ENCODE measurements around the gene RASSF8. TPM values are rescaled to one million over a fixed set of nuclear protein-coding genes. Genes with fewer than 3 reads are reported as not detected.

RASSF8 gene
- total RNA-seq, 4 donors from 2014 or later: 56.8 to 81.0 (median 77.3) TPM

- H3K4me3 ChIP-seq: no peak overlapping the region
- intact Hi-C loops (cut with DNase I): loop anchor here (5.0 kb wide), 1 partner anchor 62 kb away; the partner anchor contains the start of gene RASSF8
- no peak for DNase-seq (ENCODE audit: extremely low spot score)
- no peaks in the 10 kb centered on the region for H3K27me3 ChIP-seq
- H3K36me3 ChIP-seq: no peaks in the 10 kb centered on the region
- peaks cover 8 to 34% (median 24%) of the 10 kb centered on the region in 4 donors for H3K4me1 ChIP-seq
- WGBS: 98% methylated on average over 2 of the region's 2 CpGs
- no peak for TF ChIP-seq POLR2AphosphoS5 (IDR thresholded peaks at IDR 0.05)
- no peak for TF ChIP-seq CTCF (IDR thresholded peaks at IDR 0.05)
- no peak for TF ChIP-seq POLR2A (IDR thresholded peaks at IDR 0.05; ENCODE audit: low read depth)
- no peak for TF ChIP-seq EP300 (IDR thresholded peaks at IDR 0.05)
- H3K27ac ChIP-seq (replicated peaks in 1 of 4): no peak overlapping the region
- H3K9me3 ChIP-seq: no peaks in the 10 kb centered on the region
These were observed 60.4 kb downstream of the RASSF8 start for GRCh38 chr12:26018926-26019325.

- Histone ChIP-seq H3K36me3 (no peaks in the 10 kb centered on the region), H3K4me3 (no peak overlapping the region), H3K27me3 (no peaks in the 10 kb centered on the region), H3K4me1 (peaks cover 8 to 23% (median 18%) of the 10 kb centered on the region in 4 donors), H3K9me3 (no peaks in the 10 kb centered on the region), H3K27ac (replicated peaks in 1 of 4) (no peak overlapping the region)
- 88% methylated on average over 2 of the region's 2 CpGs for WGBS
- intact Hi-C loops (cut with DNase I): no loop called here
- TF ChIP-seq POLR2A (IDR thresholded peaks at IDR 0.05; ENCODE audit: low read depth) (no peak), CTCF (IDR thresholded peaks at IDR 0.05) (no peak), POLR2AphosphoS5 (IDR thresholded peaks at IDR 0.05) (no peak), EP300 (IDR thresholded peaks at IDR 0.05) (no peak)
- DNase-seq (ENCODE audit: extremely low spot score): no peak
These were observed 63.1 kb downstream of the RASSF8 start for GRCh38 chr12:26021534-26021933.

- Histone ChIP-seq H3K27ac (replicated peaks in 1 of 4) (no peak overlapping the region), H3K4me1 (peaks cover 8 to 18% (median 15%) of the 10 kb centered on the region in 4 donors), H3K9me3 (no peaks in the 10 kb centered on the region), H3K4me3 (no peak overlapping the region), H3K27me3 (no peaks in the 10 kb centered on the region), H3K36me3 (no peaks in the 10 kb centered on the region)
- no peak for DNase-seq (ENCODE audit: extremely low spot score)
- intact Hi-C loops (cut with DNase I): no loop called here
- 92% methylated on average over 3 of the region's 3 CpGs for WGBS
- TF ChIP-seq POLR2A (IDR thresholded peaks at IDR 0.05; ENCODE audit: low read depth): no peak
- TF ChIP-seq EP300 (IDR thresholded peaks at IDR 0.05): no peak
- no peak for TF ChIP-seq CTCF (IDR thresholded peaks at IDR 0.05)
- TF ChIP-seq POLR2AphosphoS5 (IDR thresholded peaks at IDR 0.05): no peak
These were observed 63.6 kb downstream of the RASSF8 start for GRCh38 chr12:26022043-26022442.

GRCh38 chr12:26026713-26027112 is 68.2 kb downstream of the RASSF8 start:
- WGBS: 94% methylated on average over 1 of the region's 1 CpG
- Histone ChIP-seq H3K4me1 (peaks cover 3 to 41% (median 35%) of the 10 kb centered on the region in 4 donors), H3K27ac (replicated peaks in 1 of 4) (no peak overlapping the region), H3K27me3 (no peaks in the 10 kb centered on the region), H3K4me3 (no peak overlapping the region), H3K9me3 (no peaks in the 10 kb centered on the region), H3K36me3 (no peaks in the 10 kb centered on the region)
- DNase-seq (ENCODE audit: extremely low spot score): no peak
- intact Hi-C loops (cut with DNase I): loop anchor here (5.0 kb wide), 1 partner anchor 64 kb away; no protein-coding TSS in a partner anchor
- TF ChIP-seq POLR2AphosphoS5 (IDR thresholded peaks at IDR 0.05) (no peak), EP300 (IDR thresholded peaks at IDR 0.05) (no peak), CTCF (IDR thresholded peaks at IDR 0.05) (no peak), POLR2A (IDR thresholded peaks at IDR 0.05; ENCODE audit: low read depth) (no peak)

GRCh38 chr12:26027401-26027800 is 68.9 kb downstream of the RASSF8 start:
- no peak for TF ChIP-seq EP300 (IDR thresholded peaks at IDR 0.05)
- TF ChIP-seq POLR2AphosphoS5 (IDR thresholded peaks at IDR 0.05): no peak
- TF ChIP-seq POLR2A (IDR thresholded peaks at IDR 0.05; ENCODE audit: low read depth): no peak
- TF ChIP-seq CTCF (IDR thresholded peaks at IDR 0.05): no peak
- Histone ChIP-seq H3K4me1 (peaks cover 9 to 41% (median 41%) of the 10 kb centered on the region in 4 donors), H3K36me3 (no peaks in the 10 kb centered on the region), H3K27me3 (no peaks in the 10 kb centered on the region), H3K27ac (replicated peaks in 1 of 4) (no peak overlapping the region), H3K9me3 (no peaks in the 10 kb centered on the region), H3K4me3 (no peak overlapping the region)
- no peak for DNase-seq (ENCODE audit: extremely low spot score)
- intact Hi-C loops (cut with DNase I): loop anchor here (5.0 kb wide), 1 partner anchor 65 kb away; no protein-coding TSS in a partner anchor

All from esophagus muscularis mucosa (tissue), 4 donors.